Measurements from ENCODE around the gene WDR35. TPM values are rescaled to one million over a fixed set of nuclear protein-coding genes. Genes with fewer than 3 reads are reported as not detected.
A peak's percentile ranks its signal among the peaks of the same experiment; 100 is the strongest.

WDR35 gene
- total and polyA plus RNA-seq, 2 donors (not counting 3 experiments of a cell fraction or from before 2014, with no cell fraction given) = 3.6 to 8.0 TPM

- Histone ChIP-seq H3K4me3 (replicated peaks in 1 of 3; ENCODE audit: insufficient read depth in 1 of 3, low read depth in 1 of 3, low read length in 3 of 3) (peak within 1 kb of the TSS; percentile 28 to 97 (median 86)), H3K9me3 (replicated peaks; ENCODE audit: control insufficient read depth, insufficient read depth, low read length) (no peaks in the 10 kb centered on the region), H3K36me3 (ENCODE audit: control insufficient read depth in 2 of 2, extremely low read depth in 1 of 2, insufficient read depth in 2 of 2, low read length in 2 of 2) (no peaks in the 10 kb centered on the region), H2AFZ (ENCODE audit: low read depth, low read length) (peak within 1 kb of the TSS; percentile 74), H3K4me2 (ENCODE audit: insufficient read depth, low read length) (peak within 1 kb of the TSS; percentile 98), H3K79me2 (ENCODE audit: control insufficient read depth, insufficient read depth, low read length) (peaks cover 38% of the 10 kb centered on the region), H3K27ac (ENCODE audit: insufficient read depth, low read depth, low read length) (peak within 1 kb of the TSS; percentile 90), H3K9ac (replicated peaks; ENCODE audit: extremely low read depth, insufficient read depth, low read length) (peak within 1 kb of the TSS; percentile 96), H4K20me1 (replicated peaks; ENCODE audit: control insufficient read depth, extremely low read depth, insufficient read depth, low read length) (no peaks in the 10 kb centered on the region), H3K9me1 (replicated peaks; ENCODE audit: control insufficient read depth, extremely low read depth, insufficient read depth, low read length) (no peaks in the 10 kb centered on the region), H3K4me1 (ENCODE audit: control insufficient read depth, extremely low read depth, insufficient read depth, low read length) (peaks cover 25% of the 10 kb centered on the region), H3K27me3 (ENCODE audit: control insufficient read depth in 2 of 2, insufficient read depth in 2 of 2, low read length in 2 of 2) (no peaks in the 10 kb centered on the region)
- POLR2A ChIA-PET = interaction anchor here (1.1 kb wide), 1 partner anchor 87 kb away, joined by 3 read pairs; no protein-coding TSS in a partner anchor
- intact Hi-C loops (cut with micrococcal nuclease) (loop anchor here (1.0 to 2.0 kb wide), 6 partner anchors 32 to 197 kb away; no protein-coding TSS in a partner anchor), dilution Hi-C loops (cut with MboI; ENCODE audit: extremely low pct_ligation_motif_present, low sequenced_read_pairs) (no loop called here)
- FAIRE-seq (peak; percentile 87), DNase-seq (ENCODE audit: low read depth, low spot score) (peak; percentile 97)
- TF ChIP-seq POLR2AphosphoS5 (IDR thresholded peaks at IDR 0.05; ENCODE audit: insufficient read depth, low read depth, low read length) (peak; percentile 80), MYC (IDR thresholded peaks at IDR 0.05; ENCODE audit: low read depth, low read length) (no peak), MAX (IDR thresholded peaks at IDR 0.05; ENCODE audit: insufficient read depth, insufficient read length) (no peak), POLR2A (IDR thresholded peaks at IDR 0.05; ENCODE audit: low read depth, low read length) (peak; percentile 89), FOS (IDR thresholded peaks at IDR 0.05; ENCODE audit: borderline replicate concordance, insufficient read depth, low read length) (no peak), CTCF (IDR thresholded peaks at IDR 0.05; ENCODE audit: extremely low read depth in 1 of 2, insufficient read depth in 1 of 2, low read depth in 1 of 2, low read length in 2 of 2) (peak in 1 of 2 donors; percentile 12), GATA2 (IDR thresholded peaks at IDR 0.05; ENCODE audit: insufficient read depth, insufficient read length, low read depth, low read length) (no peak), EZH2 (IDR thresholded peaks at IDR 0.05; ENCODE audit: borderline replicate concordance, low read depth, low read length, severe bottlenecking) (no peak), JUN (IDR thresholded peaks at IDR 0.05; ENCODE audit: borderline replicate concordance, insufficient read depth, insufficient read length, low read depth) (no peak)
- CTCF ChIA-PET = interaction anchor here (0.7 kb wide), 1 partner anchor 8 kb away, joined by 3 read pairs; no protein-coding TSS in a partner anchor
- no TSS peak for BruUV-seq (replicated peaks)
Measured at GRCh38 chr2:19901442-19902215, 88.3 kb downstream of the WDR35 start, which contains the start of gene TTC32. Gene TTC32 (minus strand): TSS chr2:19901983. CDS start chr2:19901854, 129 bp downstream.
